Fibroblast of mammary gland (primary cell): ENCODE data around the gene PFKFB4.
"Not testable (repeated sequence)": the region's sequence is repeated elsewhere in the genome, so short reads cannot be mapped to it uniquely, and the experiment has no call there.

ENCODE experiments used
- DNase-seq: peaks from one replicate; pipeline ENCODE4 v3.0.0-alpha.2; 2010; ENCODE audit warnings: low read depth
- H3K4me3 ChIP-seq: 2 replicates; pipeline ENCODE4 v1.5.1; 2011; ENCODE audit warnings: low read depth, mild to moderate bottlenecking, low read length, moderate library complexity; ENCODE audit not compliant: control insufficient read depth
- TF ChIP-seq, protein P1 (sequence below): conservative IDR thresholded peaks from 2 replicates; pipeline ENCODE4 v1.5.1; 2011; ENCODE audit warnings: low read depth, low read length, inconsistent platforms; ENCODE audit not compliant: control insufficient read depth, insufficient read depth

Gene PFKFB4

DNA sequence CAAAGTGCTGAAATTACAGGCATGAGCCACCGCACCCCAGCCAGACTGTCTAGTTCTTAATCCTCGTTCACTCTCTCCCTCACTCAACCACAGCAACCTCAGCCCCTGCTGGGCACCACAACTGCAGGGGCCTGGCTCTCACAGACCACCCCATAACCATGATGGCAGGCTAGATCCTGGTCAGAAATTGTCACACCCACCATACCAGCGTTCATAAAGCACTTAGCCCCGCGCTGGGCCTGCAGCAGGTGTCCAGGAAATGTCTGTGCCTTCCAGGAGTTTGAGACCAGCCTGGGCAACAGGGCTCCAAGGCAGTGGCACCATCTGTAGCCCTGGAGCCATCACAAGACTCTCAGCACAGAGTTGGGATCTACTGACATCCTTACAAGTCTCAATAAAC is 54.5 kb downstream of the PFKFB4 start:
- TF ChIP-seq, protein P1, sequence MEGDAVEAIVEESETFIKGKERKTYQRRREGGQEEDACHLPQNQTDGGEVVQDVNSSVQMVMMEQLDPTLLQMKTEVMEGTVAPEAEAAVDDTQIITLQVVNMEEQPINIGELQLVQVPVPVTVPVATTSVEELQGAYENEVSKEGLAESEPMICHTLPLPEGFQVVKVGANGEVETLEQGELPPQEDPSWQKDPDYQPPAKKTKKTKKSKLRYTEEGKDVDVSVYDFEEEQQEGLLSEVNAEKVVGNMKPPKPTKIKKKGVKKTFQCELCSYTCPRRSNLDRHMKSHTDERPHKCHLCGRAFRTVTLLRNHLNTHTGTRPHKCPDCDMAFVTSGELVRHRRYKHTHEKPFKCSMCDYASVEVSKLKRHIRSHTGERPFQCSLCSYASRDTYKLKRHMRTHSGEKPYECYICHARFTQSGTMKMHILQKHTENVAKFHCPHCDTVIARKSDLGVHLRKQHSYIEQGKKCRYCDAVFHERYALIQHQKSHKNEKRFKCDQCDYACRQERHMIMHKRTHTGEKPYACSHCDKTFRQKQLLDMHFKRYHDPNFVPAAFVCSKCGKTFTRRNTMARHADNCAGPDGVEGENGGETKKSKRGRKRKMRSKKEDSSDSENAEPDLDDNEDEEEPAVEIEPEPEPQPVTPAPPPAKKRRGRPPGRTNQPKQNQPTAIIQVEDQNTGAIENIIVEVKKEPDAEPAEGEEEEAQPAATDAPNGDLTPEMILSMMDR, result no peak
- no peak for DNase-seq
- H3K4me3 ChIP-seq, result no peak overlapping the region

DNA sequence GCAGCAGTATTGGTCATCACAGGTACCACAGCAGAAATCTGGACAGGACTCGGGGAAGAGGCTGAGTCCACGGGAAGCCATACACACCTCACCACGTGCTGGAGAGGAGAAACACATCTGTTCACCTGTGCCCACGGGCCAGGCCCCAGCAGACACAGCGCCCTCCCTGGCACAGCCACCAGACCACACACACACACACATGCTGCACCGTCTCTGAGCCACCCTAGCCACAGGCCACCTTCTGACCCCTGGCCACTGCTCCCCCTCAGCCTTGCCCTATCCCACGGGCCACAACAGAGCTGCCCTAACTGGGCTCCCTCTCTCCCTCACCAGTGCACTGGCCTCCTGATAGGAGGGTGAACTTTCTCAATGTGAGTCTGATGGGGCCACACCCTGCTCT is 55.4 kb downstream of the PFKFB4 start:
- TF ChIP-seq, protein P1, result no peak
- no peak overlapping the region for H3K4me3 ChIP-seq
- no peak for DNase-seq

DNA sequence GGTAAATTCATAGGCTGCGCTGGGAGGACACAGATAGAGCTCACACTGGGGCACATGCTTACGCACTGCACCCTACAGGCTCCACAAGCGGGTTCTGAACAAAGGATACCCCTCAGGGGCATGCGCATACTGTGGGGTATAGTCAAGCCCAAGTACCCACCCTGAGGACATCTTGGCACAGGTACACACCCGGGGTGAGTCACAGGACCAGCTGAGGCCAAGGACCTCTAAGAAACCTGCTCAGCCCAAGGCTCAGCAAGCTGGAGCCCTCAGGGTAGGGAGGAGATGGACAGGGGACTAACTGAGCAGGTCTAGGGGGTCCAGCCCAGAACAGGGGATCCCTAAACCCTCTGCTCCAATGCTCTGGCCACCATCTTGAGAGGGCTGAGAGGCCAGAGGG is 55.9 kb downstream of the PFKFB4 start:
- DNase-seq, result no peak
- H3K4me3 ChIP-seq, result no peak overlapping the region
- TF ChIP-seq, protein P1, result no peak

DNA sequence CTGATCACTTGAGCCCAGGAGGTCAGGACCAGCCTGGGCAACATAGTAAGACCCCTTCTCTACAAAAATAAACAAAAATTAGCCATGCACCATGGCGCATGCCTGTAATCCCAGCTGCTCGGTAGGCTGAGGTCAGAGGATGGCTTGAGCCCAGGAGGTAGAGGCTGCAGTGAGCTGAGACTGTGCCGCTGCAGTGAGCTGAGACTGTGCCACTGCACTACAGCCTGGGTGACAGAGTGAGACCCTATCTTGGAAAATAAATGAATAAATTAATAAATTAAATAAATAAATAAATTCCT is 63.5 kb downstream of the PFKFB4 start:
- TF ChIP-seq, protein P1, result no peak
- DNase-seq, result no peak

DNA sequence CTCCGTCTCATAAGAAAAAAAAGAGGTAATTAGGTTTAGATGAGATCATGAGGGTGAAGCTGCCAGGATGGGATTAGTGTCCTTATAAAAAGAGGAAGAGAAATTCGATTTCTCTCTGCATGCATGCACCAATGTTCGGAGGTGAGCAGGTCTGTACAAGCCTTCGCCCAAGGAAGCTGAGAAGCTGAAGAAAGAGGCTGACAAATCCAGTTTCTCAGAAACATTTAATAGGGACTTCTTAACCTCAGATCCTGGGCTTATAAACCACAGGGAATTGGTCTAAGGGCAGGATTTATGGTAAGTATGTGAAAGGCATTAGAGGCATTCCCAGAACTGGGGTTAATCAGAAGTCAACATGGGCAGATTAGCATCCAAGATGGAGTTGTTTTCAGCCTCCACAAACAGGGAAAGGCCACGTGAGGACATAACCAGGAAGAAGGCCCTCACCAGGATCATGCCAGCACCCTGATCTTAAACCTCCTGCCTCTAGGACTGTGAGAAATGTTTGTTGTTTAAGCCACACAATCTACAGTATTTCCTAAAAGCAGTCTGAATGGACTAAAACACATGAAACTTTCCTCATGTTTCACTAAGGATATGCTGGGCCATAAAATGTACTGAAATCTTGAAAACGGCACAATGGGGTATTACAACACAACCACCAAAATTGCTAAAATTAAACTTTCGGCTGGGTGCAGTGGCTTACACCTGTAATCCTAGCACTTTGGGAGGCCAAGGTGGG is 64.0 kb downstream of the PFKFB4 start:
- TF ChIP-seq, protein P1, result no peak
- H3K4me3 ChIP-seq, result no peak overlapping the region
- DNase-seq, result peak; percentile 28

More for the DNA sequence above, 63.5 kb downstream of the PFKFB4 start:
- no peak overlapping the region for H3K4me3 ChIP-seq

DNA sequence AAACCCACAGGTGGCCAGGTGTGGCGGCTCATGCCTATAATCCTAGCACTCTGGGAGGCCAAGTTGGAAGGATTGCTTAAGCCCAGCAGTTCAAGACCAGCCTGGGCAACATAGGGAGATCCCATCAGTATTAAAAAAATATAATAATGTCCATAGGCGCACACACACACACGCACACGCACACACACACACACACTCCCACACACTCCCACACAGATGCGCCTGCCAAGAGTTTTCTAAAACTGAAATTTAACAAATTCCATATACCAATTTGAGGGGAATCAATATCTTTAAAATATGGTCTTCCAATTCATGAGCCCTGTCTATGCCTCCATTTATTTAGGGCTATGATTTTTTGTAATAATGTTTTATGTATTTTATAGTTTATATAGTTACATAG is 69.7 kb downstream of the PFKFB4 start:
- TF ChIP-seq, protein P1, result no peak
- DNase-seq, result no peak
- no peak overlapping the region for H3K4me3 ChIP-seq

DNA sequence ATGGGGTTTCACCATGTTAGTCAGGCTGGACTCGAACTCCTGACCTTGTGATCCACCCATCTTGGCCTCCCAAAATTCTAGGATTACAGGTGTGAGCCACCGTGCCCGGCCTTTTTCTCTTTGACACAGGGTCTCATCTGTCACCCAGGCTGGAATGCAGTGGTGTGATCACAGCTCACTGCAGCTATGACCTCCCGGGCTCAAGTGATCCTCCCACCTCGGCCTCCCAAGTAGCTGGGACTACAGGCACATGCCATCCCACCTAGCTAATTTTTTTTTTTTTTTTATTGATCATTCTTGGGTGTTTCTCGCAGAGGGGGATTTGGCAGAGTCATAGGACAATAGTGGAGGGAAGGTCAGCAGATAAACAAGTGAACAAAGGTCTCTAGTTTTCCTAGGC is 73.8 kb downstream of the PFKFB4 start:
- H3K4me3 ChIP-seq, DNase-seq: not testable (repeated sequence)

DNA sequence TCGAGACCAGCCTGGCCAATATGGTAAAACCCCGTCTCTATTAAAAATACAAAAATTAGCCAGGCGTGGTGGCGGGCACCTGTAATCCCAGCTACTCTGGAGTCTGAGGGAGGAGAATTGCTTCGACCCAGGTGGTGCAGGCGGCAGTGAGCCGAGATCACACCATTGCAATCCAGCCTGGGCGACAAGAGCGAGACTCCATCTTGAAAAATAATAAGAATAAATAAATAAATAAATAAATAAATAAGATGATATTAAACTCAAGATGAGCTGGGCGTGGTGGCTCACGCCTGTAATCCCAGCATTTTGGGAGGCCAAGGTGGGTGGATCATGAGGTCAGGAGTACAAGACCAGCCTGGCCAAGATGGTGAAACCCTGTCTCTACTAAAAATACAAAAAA is 75.7 kb downstream of the PFKFB4 start:
- not testable (repeated sequence) for H3K4me3 ChIP-seq, DNase-seq
